H9 (cell line): ENCODE data around the gene COX10. TPM values are rescaled to one million over a fixed set of nuclear protein-coding genes. Genes with fewer than 3 reads are reported as not detected.
"Not testable (repeated sequence)": the region's sequence is repeated elsewhere in the genome, so short reads cannot be mapped to it uniquely, and the experiment has no call there.

Experiments
- DNase-seq: peaks from one replicate; pipeline ENCODE4 v3.0.0-alpha.2; 2017
- H2AFZ ChIP-seq: one replicate; pipeline ENCODE4 v1.6.1; 2013; ENCODE audit warnings: mild to moderate bottlenecking, low read length, control low read depth, moderate library complexity
- H2AK5ac ChIP-seq: 2 replicates; pipeline ENCODE4 v1.6.1; 2013; ENCODE audit warnings: low read length, control low read depth, mixed read lengths; ENCODE audit not compliant: insufficient read length
- H2BK120ac ChIP-seq: one replicate; pipeline ENCODE4 v1.6.1; 2013; ENCODE audit warnings: low read depth, mild to moderate bottlenecking, low read length, control low read depth, inconsistent platforms; ENCODE audit not compliant: poor library complexity, severe bottlenecking
- H2BK12ac ChIP-seq: 2 replicates; pipeline ENCODE4 v1.6.1; 2013; ENCODE audit warnings: low read length, control low read depth, mixed read lengths, low read depth; ENCODE audit not compliant: insufficient read length
- H2BK15ac ChIP-seq: 2 replicates; pipeline ENCODE4 v1.6.1; 2013; ENCODE audit warnings: low read depth, low read length, control low read depth
- H2BK20ac ChIP-seq: one replicate; pipeline ENCODE4 v1.6.1; 2013; ENCODE audit warnings: low read depth, mild to moderate bottlenecking, low read length, control low read depth, inconsistent platforms; ENCODE audit not compliant: poor library complexity, severe bottlenecking
- H2BK5ac ChIP-seq: 2 replicates; pipeline ENCODE4 v1.6.1; 2013; ENCODE audit warnings: low read length, control low read depth, mixed read lengths; ENCODE audit not compliant: insufficient read length
- H3K14ac ChIP-seq: 2 replicates; pipeline ENCODE4 v1.6.1; 2013; ENCODE audit warnings: low read length, control low read depth; ENCODE audit not compliant: insufficient read depth
- H3K18ac ChIP-seq: 2 replicates; pipeline ENCODE4 v1.6.1; 2013; ENCODE audit warnings: low read depth, mild to moderate bottlenecking, mixed read lengths, low read length, control low read depth; ENCODE audit not compliant: insufficient read length
- H3K23ac ChIP-seq: 2 replicates; pipeline ENCODE4 v1.6.1; 2013; ENCODE audit warnings: low read length, control low read depth, mixed read lengths, low read depth; ENCODE audit not compliant: insufficient read length
- H3K23me2 ChIP-seq: 2 replicates; pipeline ENCODE4 v1.6.1; 2013; ENCODE audit warnings: low read depth, mild to moderate bottlenecking, mixed read lengths, low read length, control low read depth; ENCODE audit not compliant: insufficient read length, poor library complexity, severe bottlenecking
- H3K27ac ChIP-seq: 2 replicates; pipeline ENCODE4 v1.5.1; 2013; ENCODE audit warnings: low read length, control low read depth, mixed read lengths, low read depth; ENCODE audit not compliant: insufficient read length
- H3K27me3 ChIP-seq: 2 replicates; pipeline ENCODE4 v1.6.1; 2013; ENCODE audit warnings: low read length, control low read depth, inconsistent platforms; ENCODE audit not compliant: insufficient read depth
- H3K4ac ChIP-seq: 2 replicates; pipeline ENCODE4 v1.6.1; 2013; ENCODE audit warnings: low read depth, mild to moderate bottlenecking, control low read depth, inconsistent platforms, low read length, moderate library complexity
- H3K4me1 ChIP-seq: 2 replicates; pipeline ENCODE4 v1.6.1; 2013; ENCODE audit warnings: low read length, control low read depth, inconsistent platforms; ENCODE audit not compliant: insufficient read depth
- H3K4me2 ChIP-seq: 2 replicates; pipeline ENCODE4 v1.6.1; 2013; ENCODE audit warnings: low read length, control low read depth, mixed read lengths; ENCODE audit not compliant: insufficient read length, insufficient read depth
- H3K56ac ChIP-seq: 2 replicates; pipeline ENCODE4 v1.6.1; 2013; ENCODE audit warnings: low read depth, mild to moderate bottlenecking, mixed read lengths, low read length, control low read depth; ENCODE audit not compliant: insufficient read length
- H3K79me1 ChIP-seq: 2 replicates; pipeline ENCODE4 v1.6.1; 2013; ENCODE audit warnings: low read depth, mild to moderate bottlenecking, moderate library complexity, low read length, control low read depth, inconsistent platforms; ENCODE audit not compliant: insufficient read depth, poor library complexity, severe bottlenecking
- H3K79me2 ChIP-seq: 2 replicates; pipeline ENCODE4 v1.6.1; 2013; ENCODE audit warnings: low read length, control low read depth, inconsistent platforms; ENCODE audit not compliant: insufficient read depth
- H3K9ac ChIP-seq: 2 replicates; pipeline ENCODE4 v1.6.1; 2013; ENCODE audit warnings: low read length, control low read depth, mixed read lengths; ENCODE audit not compliant: insufficient read length; ENCODE audit errors: extremely low read depth
- H3K9me3 ChIP-seq: one replicate; pipeline ENCODE4 v1.6.1; 2013; ENCODE audit warnings: low read depth, low read length, inconsistent platforms; ENCODE audit not compliant: control insufficient read depth
- H3T11ph ChIP-seq: one replicate; pipeline ENCODE4 v1.6.1; 2013; ENCODE audit warnings: mild to moderate bottlenecking, low read length, control low read depth, inconsistent platforms
- H4K20me1 ChIP-seq: one replicate; pipeline ENCODE4 v1.6.1; 2013; ENCODE audit not compliant: control insufficient read depth, insufficient read length, insufficient read depth
- H4K5ac ChIP-seq: 2 replicates; pipeline ENCODE4 v1.6.1; 2013; ENCODE audit warnings: low read depth, mild to moderate bottlenecking, mixed read lengths, low read length, control low read depth; ENCODE audit not compliant: insufficient read length
- H4K8ac ChIP-seq: replicated peaks from 2 replicates; pipeline ENCODE4 v1.6.1; 2013; ENCODE audit warnings: low read length, control low read depth, mixed read lengths, low read depth; ENCODE audit not compliant: insufficient read length
- H4K91ac ChIP-seq: 2 replicates; pipeline ENCODE4 v1.6.1; 2013; ENCODE audit warnings: low read depth, mild to moderate bottlenecking, moderate library complexity, mixed read lengths, low read length, control low read depth; ENCODE audit not compliant: insufficient read length
- H3K27ac Mint-ChIP-seq, 3 experiments: 2 replicates in 2 of 3; 3 replicates in 1 of 3; pipeline ENCODE4 v1.8.0; 2020 to 2021; ENCODE audit warnings: mixed read lengths in 3 of 3, mild to moderate bottlenecking in 1 of 3, moderate library complexity in 1 of 3
- H3K27me3 Mint-ChIP-seq: 2 replicates; pipeline ENCODE4 v1.8.0; 2021; ENCODE audit warnings: low read depth, mild to moderate bottlenecking, moderate library complexity, mixed read lengths
- H3K36me3 Mint-ChIP-seq, 3 experiments: 2 replicates in 2 of 3; 3 replicates in 1 of 3; pipeline ENCODE4 v1.8.0; 2020 to 2021; ENCODE audit warnings: low read depth in 3 of 3, mixed read lengths in 3 of 3; ENCODE audit not compliant: insufficient read depth in 1 of 3
- H3K4me1 Mint-ChIP-seq, 2 experiments: 2 replicates each; pipeline ENCODE4 v1.8.0; 2020; ENCODE audit warnings: mixed read lengths in 2 of 2
- H3K4me3 Mint-ChIP-seq, 2 experiments: 2 replicates in 1 of 2; 3 replicates in 1 of 2; pipeline ENCODE4 v1.8.0; 2020 to 2021; ENCODE audit warnings: mild to moderate bottlenecking in 2 of 2, mixed read lengths in 2 of 2, moderate library complexity in 1 of 2
- H3K9me3 Mint-ChIP-seq, 2 experiments: 2 replicates in 1 of 2; 3 replicates in 1 of 2; pipeline ENCODE4 v1.8.0; 2020; ENCODE audit warnings: mild to moderate bottlenecking in 2 of 2, mixed read lengths in 2 of 2, moderate library complexity in 1 of 2
- CTCF ChIP-seq: fragments of 200-600 bp; sonication (generic); conservative IDR thresholded peaks from 3 replicates; pipeline ENCODE4 v1.8.0; 2021; ENCODE audit warnings: antibody characterized with exemption, mild to moderate bottlenecking
- WGBS: extraction: QIAGEN DNeasy Blood & Tissue Kit; methylation state at CpG from one replicate; pipeline ENCODE4 v1.1.7; 2013; ENCODE audit warnings: missing lambda C conversion rate, low lambda C conversion rate, mixed read lengths; ENCODE audit not compliant: insufficient read length; ENCODE audit errors: extremely low coverage; 5-methylcytosine and 5-hydroxymethylcytosine counted together
- total RNA-seq: library from RNA; stranded (reverse); gene quantifications from 2 replicates; pipeline ENCODE4 v1.2.1, GENCODE V29; 2021

Gene COX10
- total RNA-seq, 1 experiment from 2014 or later, result 20.6 TPM

GRCh38 chr17:14165616-14166015, 96.3 kb downstream of the COX10 start:
- Histone ChIP-seq H2BK20ac (no peak overlapping the region), H3K27me3 (no peaks in the 10 kb centered on the region), H3K56ac (no peak overlapping the region), H3K4me2 (no peak overlapping the region), H2BK5ac (no peak overlapping the region), H3K18ac (no peak overlapping the region), H3K14ac (no peak overlapping the region), H3K4ac (no peak overlapping the region), H2BK12ac (no peak overlapping the region), H3K79me2 (0 out of 2 replicates have a peak, but pooled peaks cover 2% of the 10 kb centered on the region), H3K9ac (no peak overlapping the region), H4K91ac (no peak overlapping the region), H2AK5ac (no peak overlapping the region), H3T11ph (no peak overlapping the region), H2BK15ac (no peak overlapping the region), H4K5ac (no peak overlapping the region), H2BK120ac (no peak overlapping the region), H3K9me3 (peaks cover 7% of the 10 kb centered on the region), H3K27ac (no peak overlapping the region), H3K23ac (no peak overlapping the region), H3K4me1 (no peaks in the 10 kb centered on the region; the same call in none of the 2 replicates), H3K79me1 (no peaks in the 10 kb centered on the region), H2AFZ (no peak overlapping the region), H4K20me1 (no peaks in the 10 kb centered on the region), H4K8ac (no peak overlapping the region), H3K23me2 (no peaks in the 10 kb centered on the region)
- Mint-ChIP-seq H3K4me3 (no peak overlapping the region), H3K4me1 (peaks cover 5% of the 10 kb centered on the region in 2 experiments), H3K9me3 (peaks cover 22 to 31% of the 10 kb centered on the region in 2 experiments), H3K27ac (no peak overlapping the region), H3K36me3 (peaks cover 28 to 30% (median 30%) of the 10 kb centered on the region in 3 experiments), H3K27me3 (no peaks in the 10 kb centered on the region; the same call in 1 of the 2 replicates)
- WGBS, result no CpG with 5 or more reads among the region's 1 CpG
- no peak for TF ChIP-seq CTCF
- DNase-seq, result no peak

GRCh38 chr17:14167831-14168230, 98.5 kb downstream of the COX10 start:
- H3K18ac ChIP-seq, H3K27me3 ChIP-seq, H3K9ac ChIP-seq, H3K4me3 Mint-ChIP-seq, H2AFZ ChIP-seq, H3K14ac ChIP-seq, H3K27me3 Mint-ChIP-seq, H3K4me1 ChIP-seq, DNase-seq, H3K4ac ChIP-seq, H4K91ac ChIP-seq, H4K8ac ChIP-seq, H3K23ac ChIP-seq, H2BK5ac ChIP-seq, H3K79me2 ChIP-seq, H3K79me1 ChIP-seq, H3K4me1 Mint-ChIP-seq, H2BK15ac ChIP-seq, H3T11ph ChIP-seq, H4K20me1 ChIP-seq, H3K4me2 ChIP-seq, H4K5ac ChIP-seq, H2AK5ac ChIP-seq, H2BK20ac ChIP-seq, H3K23me2 ChIP-seq, H3K9me3 ChIP-seq, H3K27ac ChIP-seq, H3K27ac Mint-ChIP-seq, H2BK12ac ChIP-seq, H3K56ac ChIP-seq, H2BK120ac ChIP-seq: not testable (repeated sequence)
- H3K9me3 Mint-ChIP-seq, result peaks cover 22 to 31% of the 10 kb centered on the region in 2 experiments
- peaks cover 28 to 30% (median 30%) of the 10 kb centered on the region in 3 experiments for H3K36me3 Mint-ChIP-seq
- no CpG with 5 or more reads among the region's 1 CpG for WGBS
